HG02610 (cell line): ENCODE measurements around the gene TLN1.

Experiments used
- ATAC-seq: cut with Tn5 transposase; IDR thresholded peaks from one replicate; pipeline ENCODE4 v1.9.1; 2021; ENCODE audit warnings: mild to moderate bottlenecking, moderate library complexity; ENCODE audit not compliant: unreplicated experiment

The TLN1 gene

GRCh38 chr9:35688558-35689541 lies 43.1 kb downstream of the TLN1 start:
- no peak for ATAC-seq

GRCh38 chr9:35687972-35688557 lies 43.9 kb downstream of the TLN1 start:
- ATAC-seq: no peak

GRCh38 chr9:35687306-35687705 lies 44.7 kb downstream of the TLN1 start:
- ATAC-seq: no peak

GRCh38 chr9:35686222-35687203 lies 45.5 kb downstream of the TLN1 start:
- ATAC-seq: no peak

- no peak for ATAC-seq
These were observed 46.5 kb downstream of the TLN1 start for GRCh38 chr9:35685506-35685905.

- no peak for ATAC-seq
These were observed 47.1 kb downstream of the TLN1 start for GRCh38 chr9:35684921-35685320.

GRCh38 chr9:35683323-35683722 lies 48.7 kb downstream of the TLN1 start:
- ATAC-seq: no peak

GRCh38 chr9:35682520-35683315 lies 49.3 kb downstream of the TLN1 start:
- no peak for ATAC-seq

GRCh38 chr9:35682051-35682450 lies 49.9 kb downstream of the TLN1 start:
- no peak for ATAC-seq

GRCh38 chr9:35681341-35682002 lies 50.5 kb downstream of the TLN1 start:
- no peak for ATAC-seq

- ATAC-seq: no peak
These were observed 51.5 kb downstream of the TLN1 start for GRCh38 chr9:35680331-35681105.

- ATAC-seq: no peak
These were observed 52.1 kb downstream of the TLN1 start for GRCh38 chr9:35679766-35680330.

GRCh38 chr9:35679091-35679490 lies 52.9 kb downstream of the TLN1 start:
- no peak for ATAC-seq

GRCh38 chr9:35675732-35676392 lies 56.1 kb downstream of the TLN1 start:
- no peak for ATAC-seq

- no peak for ATAC-seq
These were observed 56.8 kb downstream of the TLN1 start for GRCh38 chr9:35675204-35675603.

- ATAC-seq: no peak
These were observed 58.0 kb downstream of the TLN1 start for GRCh38 chr9:35674025-35674361.

- no peak for ATAC-seq
These were observed 58.6 kb downstream of the TLN1 start, which contains the start of gene CA9 for GRCh38 chr9:35673132-35674024. CA9 (plus strand) TSS chr9:35673928; CDS start chr9:35673960, 32 bp downstream.
